Activated CD4-positive, CD25-positive, alpha-beta regulatory T cell treated with anti-CD3 and anti-CD28 coated beads, Interleukin-2, amount 50 U/mL, for 16 hours (primary cell): ENCODE results near the gene C10orf105.

Source experiments
- DNase-seq: peaks from one replicate; pipeline ENCODE4 v3.0.0-alpha.2; 2020; ENCODE audit warnings: low read depth, low spot score

Gene C10orf105

DNA sequence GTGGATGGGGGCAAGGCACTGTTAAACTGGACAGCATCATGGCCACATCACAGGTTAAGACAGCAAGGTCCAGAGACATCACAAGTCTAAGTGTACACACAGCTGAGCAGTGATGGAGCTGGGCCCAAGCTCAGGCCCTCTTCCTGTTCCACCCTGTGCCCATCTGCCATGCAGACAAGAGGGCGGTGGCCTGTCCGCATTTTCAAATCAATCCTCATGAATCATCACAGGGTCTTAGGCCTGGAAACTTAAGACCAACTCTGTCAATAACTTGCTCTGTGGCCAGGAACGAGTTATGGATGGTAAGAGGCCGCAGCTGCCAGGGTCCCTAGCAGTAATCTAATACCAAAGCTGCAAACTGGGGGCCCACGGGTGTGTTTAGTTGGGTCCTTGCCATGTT lies 3.2 kb downstream of the C10orf105 start:
- no peak for DNase-seq

GRCh38 chr10:71715860-71716259 lies 3.7 kb downstream of the C10orf105 start:
- no peak for DNase-seq

GRCh38 chr10:71715026-71715425 lies 4.6 kb downstream of the C10orf105 start:
- no peak for DNase-seq

DNA sequence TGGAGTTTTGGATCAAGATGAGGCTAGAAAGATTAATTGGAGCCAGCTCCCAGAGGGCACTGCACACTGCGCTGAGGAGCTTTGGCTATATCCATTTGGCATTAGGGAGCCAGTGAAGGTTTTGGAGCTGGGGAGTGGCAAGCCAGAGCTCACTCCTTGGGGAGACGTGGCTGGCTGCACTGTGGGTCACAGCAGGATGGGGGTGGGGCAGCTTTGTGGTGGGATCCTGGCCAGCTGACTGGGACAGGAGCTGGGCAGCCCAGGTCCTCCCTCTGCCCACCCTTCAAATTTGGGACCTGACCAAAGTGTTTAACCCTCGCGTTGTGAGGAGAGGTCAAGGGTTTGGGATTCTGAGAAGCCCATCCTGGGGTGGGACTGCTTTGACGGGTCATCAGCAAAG lies 5.0 kb downstream of the C10orf105 start:
- DNase-seq, result no peak

DNA sequence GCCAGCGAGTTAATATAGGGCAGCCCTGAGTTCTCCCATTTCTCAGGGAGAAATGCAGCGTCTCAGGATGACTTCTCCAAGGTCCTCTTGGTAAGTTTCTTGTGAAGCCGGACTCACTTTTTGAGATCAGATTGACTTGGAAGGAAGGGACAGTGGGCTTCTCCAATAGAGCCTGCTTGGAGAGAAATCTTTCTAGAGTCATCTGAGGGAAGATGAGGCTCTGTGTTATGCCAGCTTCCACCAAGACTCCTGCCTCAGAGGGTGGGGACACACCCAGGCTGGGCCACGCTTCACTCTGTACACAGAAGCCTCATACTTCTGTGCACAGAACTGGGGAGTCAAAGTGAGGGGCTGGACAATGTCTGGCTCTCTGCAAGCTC lies 5.6 kb downstream of the C10orf105 start:
- no peak for DNase-seq

DNA sequence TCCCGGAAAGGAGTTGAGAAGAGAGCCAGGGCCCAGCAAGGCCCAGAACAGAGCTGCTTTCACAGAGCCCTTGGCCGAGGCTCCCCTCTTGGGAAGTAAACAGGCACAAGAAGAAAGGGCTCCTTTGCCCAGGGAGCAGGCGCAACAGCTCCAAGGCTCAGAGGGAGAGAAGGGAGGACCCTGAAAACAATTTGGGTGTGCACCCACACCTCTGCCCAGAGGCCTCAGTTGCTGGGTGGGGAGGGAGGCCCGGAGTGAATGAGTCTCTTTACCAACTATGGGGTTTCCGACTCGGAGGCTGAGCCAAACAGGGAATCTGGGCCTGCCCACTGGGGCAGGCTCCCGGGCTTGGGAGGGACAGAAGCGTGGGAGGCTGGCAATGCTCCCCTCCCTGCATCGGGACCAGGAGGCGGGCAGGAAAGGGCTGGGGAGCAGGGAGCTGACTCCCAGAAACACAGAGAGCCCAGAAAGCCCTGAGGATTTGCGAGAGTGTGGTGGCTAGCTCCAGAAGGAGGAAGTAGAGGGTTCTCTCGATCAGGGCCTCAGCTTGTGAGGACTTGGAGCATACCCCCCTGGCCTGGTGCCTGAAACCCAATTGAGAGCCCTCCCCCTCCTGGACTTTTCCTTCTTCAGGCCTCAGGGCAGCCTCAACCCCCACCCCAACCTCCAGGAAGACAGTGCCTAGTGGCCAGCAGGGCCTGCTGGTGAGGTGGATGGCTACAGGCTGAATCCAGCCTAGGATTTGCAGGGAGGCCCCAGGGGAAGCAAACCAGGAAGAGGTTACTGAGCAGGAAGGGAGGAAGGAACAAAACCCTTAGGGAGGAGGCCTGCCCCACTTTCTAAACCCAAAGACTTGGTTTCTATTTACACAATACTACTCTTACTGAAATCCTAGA lies 6.2 kb downstream of the C10orf105 start:
- DNase-seq, result no peak

- no peak for DNase-seq
Observed at GRCh38 chr10:71712572-71713134, 6.9 kb downstream of the C10orf105 start.

DNA sequence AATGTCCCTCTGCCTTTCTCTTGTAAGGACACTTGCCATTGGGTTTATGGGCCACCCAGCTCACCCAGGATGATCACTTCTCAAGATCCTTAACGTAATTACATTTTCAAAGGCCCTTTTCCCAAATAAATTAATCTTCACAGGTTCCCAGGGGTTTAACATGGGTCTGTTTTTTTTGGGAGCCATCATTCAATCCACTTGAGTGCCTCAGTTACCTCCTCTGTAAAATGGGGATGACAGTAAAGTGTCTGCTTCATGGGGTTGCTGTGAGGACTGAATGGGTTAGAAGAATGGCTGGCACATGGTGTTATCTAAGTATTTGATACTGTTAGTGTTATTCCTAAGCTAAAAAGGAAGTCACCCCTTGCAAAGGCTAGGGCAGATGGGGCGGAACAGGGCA lies 7.4 kb downstream of the C10orf105 start:
- no peak for DNase-seq

- no peak for DNase-seq
Observed at GRCh38 chr10:71711052-71711623, 8.4 kb downstream of the C10orf105 start.

DNA sequence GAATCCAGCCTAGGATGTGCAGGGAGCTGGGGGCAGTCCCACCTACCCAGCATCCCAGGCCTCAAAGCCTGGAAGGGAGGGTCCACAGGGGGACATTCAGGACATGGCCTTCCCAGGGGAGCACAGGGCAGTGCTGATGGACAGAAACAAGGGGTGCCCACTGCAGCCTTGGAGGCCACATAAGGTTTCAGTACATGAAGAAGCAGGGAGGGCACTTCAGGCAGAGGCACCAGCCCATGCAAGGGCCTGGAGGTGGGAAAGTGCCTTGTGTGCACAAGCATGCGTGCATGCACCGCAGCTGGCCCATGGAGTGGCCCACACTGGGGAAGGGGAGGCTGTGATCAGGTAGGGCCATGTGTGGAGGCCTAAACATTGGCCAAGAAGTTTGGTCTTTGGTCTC lies 9.1 kb downstream of the C10orf105 start:
- DNase-seq, result no peak

DNA sequence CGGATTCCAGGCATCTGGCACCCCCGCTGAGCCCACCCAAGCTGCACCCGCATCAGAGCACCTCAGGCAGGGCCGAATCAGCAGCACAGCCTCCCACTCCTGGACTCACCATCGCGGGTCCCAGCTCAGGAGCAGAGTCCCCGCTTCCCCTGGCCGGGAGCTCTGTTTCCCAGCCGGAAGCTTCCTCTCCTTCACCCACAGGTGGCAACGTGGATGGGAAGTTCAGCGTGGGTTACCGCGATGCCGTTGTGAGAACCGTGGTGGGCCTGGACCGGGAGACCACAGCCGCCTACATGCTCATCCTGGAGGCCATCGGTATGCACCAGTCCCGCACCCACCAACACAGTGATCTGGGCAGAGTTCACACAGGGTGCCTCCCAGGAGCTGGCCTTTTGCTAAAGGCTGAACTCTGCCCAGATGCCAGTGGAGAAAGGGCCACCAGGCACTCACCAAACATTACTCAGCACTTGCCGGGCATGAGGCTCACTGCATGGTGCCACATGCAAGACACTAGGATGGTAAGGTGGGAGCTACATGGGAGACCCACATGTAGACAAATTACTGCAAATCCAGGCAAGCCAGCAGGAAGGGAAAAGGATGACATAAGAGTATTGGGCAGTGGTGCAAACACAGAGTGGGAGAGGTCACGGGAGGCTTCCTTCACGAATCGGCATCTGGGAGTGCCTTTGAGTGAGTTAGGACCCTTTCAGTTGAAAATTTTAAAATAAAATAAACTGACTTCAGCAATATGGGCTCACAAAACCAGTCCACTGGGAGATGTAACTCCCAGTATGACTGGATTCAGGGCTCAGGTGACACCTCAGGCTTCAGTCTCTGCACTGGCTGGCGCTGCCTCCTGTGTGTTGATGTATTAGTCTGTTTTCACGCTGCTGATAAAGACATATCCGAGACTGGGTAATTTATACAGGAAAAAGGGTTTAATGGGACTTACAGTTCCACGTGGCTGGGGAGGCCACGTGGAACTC lies 10.4 kb downstream of the C10orf105 start:
- DNase-seq, result no peak

GRCh38 chr10:71708301-71708703 lies 11.3 kb downstream of the C10orf105 start:
- no peak for DNase-seq

- no peak for DNase-seq
Observed at GRCh38 chr10:71707240-71707789, 12.3 kb downstream of the C10orf105 start.

DNA sequence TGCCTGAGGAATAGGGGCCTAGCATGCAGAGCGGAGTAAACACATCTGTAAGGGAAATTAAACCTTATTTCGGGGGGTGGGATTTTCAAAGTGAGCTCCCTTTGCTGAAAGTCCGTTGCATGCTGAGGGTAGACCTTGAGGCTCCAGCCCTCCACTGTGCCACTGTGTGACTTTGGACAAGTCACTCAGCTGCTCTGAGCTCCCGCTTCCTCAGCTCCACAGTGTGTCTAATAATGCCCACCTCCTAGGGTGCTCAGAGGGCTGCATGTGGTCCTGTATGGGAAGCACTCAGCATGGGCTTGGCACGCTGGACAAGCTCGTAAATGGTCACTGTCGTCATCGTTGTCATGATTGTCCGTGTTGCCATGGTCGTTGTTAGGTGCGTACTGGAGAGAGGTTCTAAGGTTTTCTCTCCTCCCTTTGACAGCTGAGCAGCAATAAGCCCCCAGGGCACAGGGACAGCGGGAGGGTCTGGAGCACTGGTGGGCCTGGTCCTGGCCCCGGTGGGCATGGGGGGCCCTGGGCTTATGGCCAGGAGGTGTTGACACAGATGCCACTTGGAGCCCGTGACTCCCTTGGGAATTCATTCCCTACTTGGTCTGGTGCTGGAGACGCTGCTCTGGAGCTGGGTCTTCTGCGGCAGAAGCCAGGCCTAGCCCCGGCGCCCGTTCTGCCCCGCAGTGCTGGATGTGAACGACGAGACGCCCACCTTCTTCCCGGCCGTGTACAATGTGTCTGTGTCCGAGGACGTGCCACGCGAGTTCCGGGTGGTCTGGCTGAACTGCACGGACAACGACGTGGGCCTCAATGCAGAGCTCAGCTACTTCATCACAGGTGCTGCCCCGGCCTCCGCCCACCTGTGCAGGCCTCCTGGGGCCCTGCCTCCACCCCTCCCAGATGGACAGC lies 13.1 kb downstream of the C10orf105 start:
- DNase-seq, result no peak

DNA sequence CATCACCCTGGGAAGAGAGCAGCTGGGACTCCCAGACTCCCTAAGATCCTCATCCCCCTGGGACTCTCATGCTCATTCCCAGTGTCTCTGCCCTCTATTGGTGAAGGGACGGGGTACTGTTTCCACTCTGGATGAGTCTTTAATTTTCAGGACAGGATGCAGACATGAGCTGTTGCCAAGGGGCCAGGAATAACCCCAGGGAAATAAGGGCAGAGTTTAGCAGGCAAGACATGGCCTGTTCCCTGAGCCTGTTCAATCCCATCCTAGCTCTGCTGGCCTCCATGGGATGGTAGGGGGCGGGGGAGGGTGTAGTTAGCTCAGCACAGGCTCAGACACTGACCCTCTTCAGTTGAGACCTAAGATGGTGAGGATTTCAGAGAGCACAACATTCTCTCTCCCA lies 14.0 kb downstream of the C10orf105 start:
- no peak for DNase-seq

- DNase-seq, result no peak
Observed at GRCh38 chr10:71704816-71705215, 14.8 kb downstream of the C10orf105 start.

DNA sequence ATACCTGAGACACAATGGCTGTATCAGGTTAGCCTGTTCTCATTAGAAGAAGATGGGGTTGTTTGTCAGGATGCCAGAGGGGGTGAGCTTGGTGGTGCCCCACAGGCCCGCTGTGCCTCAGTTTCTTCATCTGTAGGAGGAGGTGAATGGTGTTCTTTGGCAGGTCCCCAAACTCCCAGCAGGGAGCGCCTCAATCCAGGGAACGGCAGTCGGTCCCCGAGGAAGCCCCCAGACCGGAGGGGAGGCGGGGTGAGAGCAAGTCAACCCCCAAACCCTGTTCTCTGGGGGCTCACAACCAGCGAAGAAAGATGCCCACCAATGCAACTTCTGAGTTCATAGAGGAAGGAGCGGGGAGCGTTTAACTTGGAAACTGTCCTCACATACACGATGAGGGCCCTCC lies 16.0 kb downstream of the C10orf105 start:
- no peak for DNase-seq

DNA sequence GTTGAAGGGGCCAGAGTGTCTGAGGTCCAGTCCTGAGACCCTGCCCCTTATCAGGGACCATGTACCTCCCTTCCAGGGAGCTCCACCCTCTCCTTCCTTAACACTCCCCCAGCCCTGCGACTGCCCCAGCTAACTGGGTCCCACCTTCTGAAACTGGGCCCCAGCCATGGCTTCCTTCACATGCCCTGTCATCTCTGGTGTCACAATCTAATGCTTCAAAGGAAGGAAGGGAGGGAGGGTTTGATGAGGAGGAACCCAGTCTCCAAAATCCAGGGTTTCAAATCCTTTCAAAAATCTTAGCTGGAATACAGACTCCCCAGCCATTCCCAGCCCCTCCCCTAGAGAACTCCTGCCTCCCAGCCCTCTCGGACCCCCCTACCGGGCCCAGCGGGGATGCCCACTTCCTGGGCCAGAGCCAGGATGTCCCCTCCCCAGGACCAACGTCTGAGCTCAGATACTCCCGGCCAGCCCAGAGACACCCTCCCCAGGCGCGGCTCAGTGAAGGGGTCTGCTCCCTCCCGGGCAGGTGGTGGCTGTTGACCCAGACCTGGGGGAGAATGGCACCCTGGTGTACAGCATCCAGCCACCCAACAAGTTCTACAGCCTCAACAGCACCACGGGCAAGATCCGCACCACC lies 18.0 kb downstream of the C10orf105 start:
- no peak for DNase-seq

DNA sequence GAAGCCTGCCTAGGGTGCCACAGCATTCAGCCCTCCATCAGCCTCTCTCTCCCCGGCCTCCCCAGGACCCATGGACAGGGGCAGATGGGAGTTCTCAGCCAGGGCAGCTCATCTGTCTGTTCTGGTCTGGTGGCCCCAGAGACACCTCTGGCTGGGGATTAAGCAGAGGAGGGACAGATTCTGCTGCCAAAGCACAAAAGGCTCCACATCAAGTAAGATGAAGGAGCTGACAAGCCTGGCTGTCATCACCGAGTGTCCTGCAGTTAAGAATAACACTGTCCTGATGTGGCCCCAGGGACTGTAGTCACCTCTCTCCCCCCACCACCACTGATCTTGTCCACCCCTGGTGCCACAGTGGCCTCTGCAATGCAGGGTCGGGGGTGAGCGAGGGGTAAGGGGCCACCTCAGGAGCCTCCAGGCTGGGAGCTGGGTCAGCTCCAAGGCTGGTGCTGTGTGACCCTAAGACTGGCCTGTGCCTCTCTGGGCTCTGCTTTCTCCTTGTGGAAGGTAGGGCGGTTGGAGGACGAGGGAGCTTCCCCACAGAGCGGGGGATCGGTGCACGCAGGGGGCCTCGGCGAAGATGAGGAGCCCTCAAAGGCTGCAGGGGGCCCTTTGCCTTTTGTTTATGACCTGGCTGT lies 18.7 kb downstream of the C10orf105 start:
- DNase-seq, result no peak
